CD14-positive monocyte (primary cell): ENCODE results near the gene SCAI. TPM values are rescaled to one million over a fixed set of nuclear protein-coding genes. Genes with fewer than 3 reads are reported as not detected.
"Not testable (repeated sequence)": the region's sequence is repeated elsewhere in the genome, so short reads cannot be mapped to it uniquely, and the experiment has no call there.

Experiments
- DNase-seq, 3 donors: peaks; one replicate each; pipeline ENCODE4 v3.0.0-alpha.2; 2011 to 2022
- H2AFZ ChIP-seq: 2 replicates; pipeline ENCODE4 v1.6.0; 2012; ENCODE audit warnings: mild to moderate bottlenecking, low read depth, low read length, inconsistent platforms; ENCODE audit not compliant: insufficient read depth, poor library complexity, severe bottlenecking
- H3K27ac ChIP-seq, 2 donors: 1 replicate in 1 of 2; 2 replicates in 1 of 2; pipeline ENCODE4 v1.5.1; 2012 to 2013; ENCODE audit warnings: low read length in 2 of 2, control low read depth in 1 of 2, inconsistent platforms in 1 of 2, low read depth in 1 of 2, mild to moderate bottlenecking in 1 of 2
- H3K27me3 ChIP-seq, 2 donors: one replicate each; pipeline versions ENCODE4 v1.6.0 to v1.6.1; 2011 to 2013; ENCODE audit warnings: low read length in 2 of 2; ENCODE audit not compliant: control insufficient read depth in 2 of 2, insufficient read depth in 2 of 2
- H3K36me3 ChIP-seq, 2 donors: replicated peaks in 1 of 2; 1 replicate in 1 of 2; 2 replicates in 1 of 2; pipeline versions ENCODE4 v1.5.1 to v1.6.1; 2012 to 2013; ENCODE audit warnings: low read length in 2 of 2, control low read depth in 1 of 2, inconsistent platforms in 1 of 2, mild to moderate bottlenecking in 1 of 2; ENCODE audit not compliant: insufficient read depth in 2 of 2, control insufficient read depth in 1 of 2
- H3K4me1 ChIP-seq, 2 donors: 1 replicate in 1 of 2; 2 replicates in 1 of 2; pipeline versions ENCODE4 v1.5.1 to v1.6.1; 2012 to 2013; ENCODE audit warnings: low read length in 2 of 2, control low read depth in 1 of 2, inconsistent platforms in 1 of 2, mild to moderate bottlenecking in 1 of 2, moderate library complexity in 1 of 2; ENCODE audit not compliant: insufficient read depth in 2 of 2, control insufficient read depth in 1 of 2
- H3K4me2 ChIP-seq: replicated peaks from 2 replicates; pipeline ENCODE3; 2012; ENCODE audit warnings: low read length, moderate library complexity, mild to moderate bottlenecking; ENCODE audit not compliant: poor library complexity, severe bottlenecking; ENCODE audit errors: extremely low read depth
- H3K4me3 ChIP-seq, 3 experiments: fragments of 200-600 bp in 1 of 3; sonication (generic) in 1 of 3; replicated peaks in 1 of 3; 1 replicate in 2 of 3; 2 replicates in 1 of 3; pipeline ENCODE4 v1.5.1; 2011 to 2013; ENCODE audit warnings: low read length in 3 of 3, mild to moderate bottlenecking in 3 of 3, control low read depth in 2 of 3, low read depth in 2 of 3, inconsistent platforms in 1 of 3, moderate library complexity in 1 of 3
- H3K79me2 ChIP-seq: 2 replicates; pipeline ENCODE4 v1.6.0; 2012; ENCODE audit warnings: mild to moderate bottlenecking, control low read depth, inconsistent platforms, low read length, moderate library complexity; ENCODE audit not compliant: insufficient read depth
- H3K9ac ChIP-seq: 2 replicates; pipeline ENCODE4 v1.6.0; 2017; ENCODE audit warnings: low read length, mild to moderate bottlenecking; ENCODE audit not compliant: insufficient read depth, poor library complexity, severe bottlenecking
- H3K9me3 ChIP-seq, 2 donors: replicated peaks in 1 of 2; 1 replicate in 1 of 2; 2 replicates in 1 of 2; pipeline versions ENCODE4 v1.5.1 to v1.6.1; 2012 to 2013; ENCODE audit warnings: low read length in 2 of 2, control low read depth in 1 of 2; ENCODE audit not compliant: control insufficient read depth in 1 of 2, insufficient read depth in 1 of 2
- H4K20me1 ChIP-seq: 2 replicates; pipeline ENCODE4 v1.6.0; 2012; ENCODE audit warnings: mild to moderate bottlenecking, low read length, control low read depth, moderate library complexity; ENCODE audit not compliant: insufficient read depth
- H3K27ac Mint-ChIP-seq, 7 donors: one replicate each; pipeline ENCODE4 v1.8.0; 2020; ENCODE audit warnings: mild to moderate bottlenecking in 7 of 7, mixed read lengths in 7 of 7, moderate library complexity in 6 of 7, inconsistent platforms in 2 of 7
- H3K27me3 Mint-ChIP-seq, 3 donors: one replicate each; pipeline ENCODE4 v1.8.0; 2021 to 2022; ENCODE audit warnings: low read depth in 3 of 3, mild to moderate bottlenecking in 3 of 3, mixed read lengths in 3 of 3, moderate library complexity in 3 of 3, inconsistent platforms in 1 of 3
- H3K36me3 Mint-ChIP-seq, 2 donors: one replicate each; pipeline ENCODE4 v1.8.0; 2020; ENCODE audit warnings: mixed read lengths in 2 of 2, inconsistent platforms in 1 of 2, mild to moderate bottlenecking in 1 of 2
- H3K4me1 Mint-ChIP-seq: one replicate; pipeline ENCODE4 v1.8.0; 2020; ENCODE audit warnings: mild to moderate bottlenecking, mixed read lengths
- H3K4me3 Mint-ChIP-seq, 2 donors: one replicate each; pipeline ENCODE4 v1.8.0; 2020; ENCODE audit warnings: mild to moderate bottlenecking in 2 of 2, mixed read lengths in 2 of 2, moderate library complexity in 1 of 2
- H3K9me3 Mint-ChIP-seq, 7 donors: one replicate each; pipeline ENCODE4 v1.8.0; 2020 to 2022; ENCODE audit warnings: mixed read lengths in 7 of 7, mild to moderate bottlenecking in 6 of 7, moderate library complexity in 6 of 7, inconsistent platforms in 2 of 7
- WGBS: methylation state at CpG from one replicate; pipeline ENCODE4 v1.1.5; 2013; ENCODE audit warnings: missing lambda C conversion rate; ENCODE audit not compliant: insufficient coverage; 5-methylcytosine and 5-hydroxymethylcytosine counted together
- intact Hi-C, 2 donors: fragments of 100-400 bp; cut with micrococcal nuclease; formaldehyde crosslinking; loops; one replicate each; pipeline versions ENCODE4 v1.15.0 to v1.15.1; 2023
- polyA plus RNA-seq, 3 donors: library from polyadenylated mRNA; depleted of rRNA in 1 of 3; unstranded in 2 of 3; stranded (reverse) in 1 of 3; fragments of 300-500 nt in 2 of 3; fragments of >200 nt in 1 of 3; fragmentation: Illumina TruSeq in 2 of 3; gene quantifications; 1 replicate in 2 of 3; 2 replicates in 1 of 3; pipeline ENCODE4 v1.2.3, GENCODE V29; 2012 to 2021
- TF ChIP-seq, protein P1 (sequence below): fragments of 200-600 bp; IDR thresholded peaks from one replicate; pipeline ENCODE4 v1.8.0; 2022; ENCODE audit warnings: antibody characterized with exemption, mild to moderate bottlenecking

SCAI gene
- polyA plus RNA-seq, 3 donors, result 0.76 to 1.4 (median 0.84) TPM

DNA sequence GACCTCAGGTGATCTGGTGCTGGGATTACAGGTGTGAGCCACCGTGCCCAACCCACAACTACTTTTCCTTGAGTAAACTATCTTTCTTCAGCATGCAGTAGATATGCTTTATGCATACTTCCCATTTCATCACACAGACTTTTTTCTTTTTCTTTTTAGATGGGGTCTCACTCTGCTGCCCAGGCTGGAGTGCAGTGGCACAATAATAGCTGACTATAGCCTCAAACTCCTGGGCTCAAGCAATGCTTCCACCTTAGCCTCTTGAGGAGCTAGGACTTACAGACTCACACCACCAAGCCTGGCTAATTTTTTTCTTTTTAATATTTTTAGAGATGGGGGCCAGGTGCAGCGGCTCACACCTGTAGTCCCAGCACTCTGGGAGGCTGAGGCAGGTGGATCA, 23.4 kb upstream of the SCAI start:
- H3K4me3 ChIP-seq, result no peak overlapping the region
- Mint-ChIP-seq H3K36me3 (peaks cover 34 to 68% of the 10 kb centered on the region in 2 donors), H3K27ac (no peak overlapping the region), H3K27me3 (no peaks in the 10 kb centered on the region), H3K4me3 (no peak overlapping the region), H3K4me1 (no peaks in the 10 kb centered on the region), H3K9me3 (no peaks in the 10 kb centered on the region)
- peaks cover 79% of the 10 kb centered on the region for H3K79me2 ChIP-seq
- no peak overlapping the region for H3K27ac ChIP-seq
- no peaks in the 10 kb centered on the region for H3K27me3 ChIP-seq
- no CpG with 5 or more reads among the region's 2 CpGs for WGBS
- intact Hi-C loops, result no loop called here
- no peak for DNase-seq
- TF ChIP-seq, protein P1, sequence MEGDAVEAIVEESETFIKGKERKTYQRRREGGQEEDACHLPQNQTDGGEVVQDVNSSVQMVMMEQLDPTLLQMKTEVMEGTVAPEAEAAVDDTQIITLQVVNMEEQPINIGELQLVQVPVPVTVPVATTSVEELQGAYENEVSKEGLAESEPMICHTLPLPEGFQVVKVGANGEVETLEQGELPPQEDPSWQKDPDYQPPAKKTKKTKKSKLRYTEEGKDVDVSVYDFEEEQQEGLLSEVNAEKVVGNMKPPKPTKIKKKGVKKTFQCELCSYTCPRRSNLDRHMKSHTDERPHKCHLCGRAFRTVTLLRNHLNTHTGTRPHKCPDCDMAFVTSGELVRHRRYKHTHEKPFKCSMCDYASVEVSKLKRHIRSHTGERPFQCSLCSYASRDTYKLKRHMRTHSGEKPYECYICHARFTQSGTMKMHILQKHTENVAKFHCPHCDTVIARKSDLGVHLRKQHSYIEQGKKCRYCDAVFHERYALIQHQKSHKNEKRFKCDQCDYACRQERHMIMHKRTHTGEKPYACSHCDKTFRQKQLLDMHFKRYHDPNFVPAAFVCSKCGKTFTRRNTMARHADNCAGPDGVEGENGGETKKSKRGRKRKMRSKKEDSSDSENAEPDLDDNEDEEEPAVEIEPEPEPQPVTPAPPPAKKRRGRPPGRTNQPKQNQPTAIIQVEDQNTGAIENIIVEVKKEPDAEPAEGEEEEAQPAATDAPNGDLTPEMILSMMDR, result no peak
- peaks cover 26 to 65% of the 10 kb centered on the region in 2 donors for H3K36me3 ChIP-seq
- H3K4me2 ChIP-seq, result no peak overlapping the region
- H3K9ac ChIP-seq, result no peak overlapping the region
- peaks cover 57% of the 10 kb centered on the region for H4K20me1 ChIP-seq
- H3K9me3 ChIP-seq, result no peaks in the 10 kb centered on the region
- H2AFZ ChIP-seq, result no peak overlapping the region
- H3K4me1 ChIP-seq, result no peaks in the 10 kb centered on the region

DNA sequence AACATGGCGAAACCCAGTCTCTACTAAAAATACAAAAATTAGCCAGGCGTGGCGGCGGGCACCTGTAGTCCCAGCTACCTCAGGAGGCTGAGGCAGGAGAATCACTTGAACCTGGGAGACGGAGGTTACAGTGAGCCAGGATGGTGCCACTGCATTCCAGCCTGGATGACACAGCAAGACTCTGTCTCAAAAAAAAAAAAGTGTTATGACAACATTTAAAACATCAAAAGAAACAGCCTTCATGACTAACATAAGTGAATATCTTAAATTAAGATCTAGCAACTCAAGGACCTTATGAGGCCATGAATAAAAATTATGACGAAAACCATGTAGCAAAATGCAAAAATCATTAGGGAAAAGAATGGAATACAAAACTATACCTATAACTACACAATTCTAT, 19.6 kb upstream of the SCAI start:
- H3K4me1 ChIP-seq, H3K4me3 ChIP-seq, H3K9ac ChIP-seq, H3K27ac ChIP-seq, H3K9me3 Mint-ChIP-seq, H3K4me3 Mint-ChIP-seq, H3K9me3 ChIP-seq, DNase-seq, H3K4me2 ChIP-seq, H2AFZ ChIP-seq, H3K27me3 Mint-ChIP-seq, H3K4me1 Mint-ChIP-seq, H3K27me3 ChIP-seq, intact Hi-C loops: not testable (repeated sequence)
- Histone ChIP-seq H3K36me3 (peaks cover 16 to 57% of the 10 kb centered on the region in 2 donors), H4K20me1 (peaks cover 62% of the 10 kb centered on the region), H3K79me2 (peaks cover 71% of the 10 kb centered on the region)
- Mint-ChIP-seq H3K36me3 (peaks cover 18 to 57% of the 10 kb centered on the region in 2 donors), H3K27ac (peak overlapping the region in 1 of 7 donors; percentile 11)
- WGBS, result no CpG with 5 or more reads among the region's 6 CpGs
